Parathyroid adenoma (tissue), 2 donors: Measurements from ENCODE around the gene HOXD11.

Experiments
- H2AFZ ChIP-seq: fragments of 300-600 bp; sonication (generic); one replicate; pipeline ENCODE4 v1.7.0; 2017; ENCODE audit warnings: antibody characterized with exemption, mild to moderate bottlenecking
- H3K27ac ChIP-seq: fragments of 300-600 bp; sonication (generic); one replicate; pipeline ENCODE4 v1.7.0; 2017
- H3K27me3 ChIP-seq: fragments of 300-600 bp; sonication (generic); one replicate; pipeline ENCODE4 v1.7.0; 2017; ENCODE audit warnings: low read length; ENCODE audit not compliant: control insufficient read depth, insufficient read depth
- H3K36me3 ChIP-seq: fragments of 300-600 bp; sonication (generic); one replicate; pipeline ENCODE4 v1.7.0; 2017; ENCODE audit warnings: low read length; ENCODE audit not compliant: control insufficient read depth, insufficient read depth
- H3K4me1 ChIP-seq: fragments of 300-600 bp; sonication (generic); one replicate; pipeline ENCODE4 v1.7.0; 2017; ENCODE audit warnings: control low read depth
- H3K4me2 ChIP-seq: fragments of 300-600 bp; sonication (generic); one replicate; pipeline ENCODE4 v1.7.0; 2017; ENCODE audit warnings: low read length
- H3K4me3 ChIP-seq: fragments of 300-600 bp; sonication (generic); one replicate; pipeline ENCODE4 v1.7.0; 2017; ENCODE audit warnings: low read depth, low read length
- H3K79me2 ChIP-seq: fragments of 300-600 bp; sonication (generic); one replicate; pipeline ENCODE4 v1.7.0; 2017; ENCODE audit warnings: control low read depth
- H3K9ac ChIP-seq: fragments of 300-600 bp; sonication (generic); one replicate; pipeline ENCODE4 v1.7.0; 2017; ENCODE audit warnings: mild to moderate bottlenecking
- H3K9me3 ChIP-seq: fragments of 300-600 bp; sonication (generic); one replicate; pipeline ENCODE4 v1.7.0; 2017; ENCODE audit warnings: low read length; ENCODE audit not compliant: control insufficient read depth
- CTCF ChIP-seq: fragments of 300-600 bp; sonication (generic); IDR thresholded peaks from one replicate; pipeline ENCODE4 v1.7.0; 2017; ENCODE audit warnings: antibody characterized with exemption, mild to moderate bottlenecking
- donor health status: primary hyperparathyroidism.

The HOXD11 gene

GRCh38 chr2:176085861-176086771, 21.0 kb upstream of the HOXD11 start:
- H3K9me3 ChIP-seq = peaks cover 5% of the 10 kb centered on the region
- TF ChIP-seq CTCF = peak; percentile 18
- no peak overlapping the region for H3K27ac ChIP-seq
- no peak overlapping the region for H2AFZ ChIP-seq
- no peak overlapping the region for H3K9ac ChIP-seq
- no peaks in the 10 kb centered on the region for H3K4me1 ChIP-seq
- H3K79me2 ChIP-seq = no peaks in the 10 kb centered on the region
- H3K4me3 ChIP-seq = no peak overlapping the region
- no peaks in the 10 kb centered on the region for H3K36me3 ChIP-seq
- H3K4me2 ChIP-seq = no peak overlapping the region
- H3K27me3 ChIP-seq = peaks cover 63% of the 10 kb centered on the region

GRCh38 chr2:176087330-176088047, 19.6 kb upstream of the HOXD11 start:
- no peak overlapping the region for H3K4me3 ChIP-seq
- no peaks in the 10 kb centered on the region for H3K4me1 ChIP-seq
- H3K4me2 ChIP-seq = no peak overlapping the region
- TF ChIP-seq CTCF = no peak
- peaks cover 53% of the 10 kb centered on the region for H3K27me3 ChIP-seq
- H3K36me3 ChIP-seq = no peaks in the 10 kb centered on the region
- no peak overlapping the region for H2AFZ ChIP-seq
- H3K9me3 ChIP-seq = no peaks in the 10 kb centered on the region
- H3K27ac ChIP-seq = no peak overlapping the region
- H3K79me2 ChIP-seq = no peaks in the 10 kb centered on the region
- no peak overlapping the region for H3K9ac ChIP-seq

GRCh38 chr2:176088048-176088936, 18.8 kb upstream of the HOXD11 start:
- H3K9ac ChIP-seq = no peak overlapping the region
- no peak overlapping the region for H2AFZ ChIP-seq
- H3K4me2 ChIP-seq = peak overlapping the region; percentile 39
- H3K36me3 ChIP-seq = no peaks in the 10 kb centered on the region
- no peaks in the 10 kb centered on the region for H3K79me2 ChIP-seq
- no peaks in the 10 kb centered on the region for H3K4me1 ChIP-seq
- peak; percentile 45 for TF ChIP-seq CTCF
- no peak overlapping the region for H3K27ac ChIP-seq
- H3K4me3 ChIP-seq = no peak overlapping the region
- no peaks in the 10 kb centered on the region for H3K9me3 ChIP-seq
- peaks cover 47% of the 10 kb centered on the region for H3K27me3 ChIP-seq

GRCh38 chr2:176088937-176089842, 17.9 kb upstream of the HOXD11 start:
- H3K79me2 ChIP-seq = no peaks in the 10 kb centered on the region
- no peak overlapping the region for H3K4me3 ChIP-seq
- no peak overlapping the region for H3K27ac ChIP-seq
- no peak overlapping the region for H2AFZ ChIP-seq
- no peaks in the 10 kb centered on the region for H3K4me1 ChIP-seq
- no peak overlapping the region for H3K9ac ChIP-seq
- no peaks in the 10 kb centered on the region for H3K9me3 ChIP-seq
- no peaks in the 10 kb centered on the region for H3K36me3 ChIP-seq
- H3K4me2 ChIP-seq = no peak overlapping the region
- H3K27me3 ChIP-seq = peaks cover 39% of the 10 kb centered on the region
- no peak for TF ChIP-seq CTCF
